ENCODE measurements around the gene RNASEH2B.
A peak's percentile ranks its signal among the peaks of the same experiment; 100 is the strongest.

The RNASEH2B gene

DNA sequence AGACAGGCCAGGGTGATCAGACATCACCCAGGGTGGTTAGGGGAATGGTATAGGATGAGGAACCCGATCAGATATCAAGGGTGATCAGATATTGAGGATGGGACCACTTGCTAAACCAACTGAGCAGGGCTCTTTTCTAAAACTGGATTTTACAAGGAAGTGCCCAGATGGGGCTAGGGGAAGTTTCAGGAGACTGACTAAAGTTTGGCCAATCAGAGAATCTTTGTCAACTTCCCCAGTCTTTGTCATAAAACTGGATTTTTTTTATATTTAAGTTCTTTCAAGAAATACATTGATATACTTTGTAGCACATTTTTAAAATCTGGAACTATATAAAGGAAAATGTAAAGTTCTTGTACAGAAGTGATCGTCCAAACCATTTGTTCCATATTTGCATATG is 35.6 kb upstream of the RNASEH2B start:
- Histone ChIP-seq H3K27ac (replicated peaks) (no peak overlapping the region), H3K27me3 (ENCODE audit: insufficient read depth, poor library complexity, severe bottlenecking) (no peaks in the 10 kb centered on the region), H3K4me3 (replicated peaks; ENCODE audit: insufficient read depth, low read length) (no peak overlapping the region)

DNA sequence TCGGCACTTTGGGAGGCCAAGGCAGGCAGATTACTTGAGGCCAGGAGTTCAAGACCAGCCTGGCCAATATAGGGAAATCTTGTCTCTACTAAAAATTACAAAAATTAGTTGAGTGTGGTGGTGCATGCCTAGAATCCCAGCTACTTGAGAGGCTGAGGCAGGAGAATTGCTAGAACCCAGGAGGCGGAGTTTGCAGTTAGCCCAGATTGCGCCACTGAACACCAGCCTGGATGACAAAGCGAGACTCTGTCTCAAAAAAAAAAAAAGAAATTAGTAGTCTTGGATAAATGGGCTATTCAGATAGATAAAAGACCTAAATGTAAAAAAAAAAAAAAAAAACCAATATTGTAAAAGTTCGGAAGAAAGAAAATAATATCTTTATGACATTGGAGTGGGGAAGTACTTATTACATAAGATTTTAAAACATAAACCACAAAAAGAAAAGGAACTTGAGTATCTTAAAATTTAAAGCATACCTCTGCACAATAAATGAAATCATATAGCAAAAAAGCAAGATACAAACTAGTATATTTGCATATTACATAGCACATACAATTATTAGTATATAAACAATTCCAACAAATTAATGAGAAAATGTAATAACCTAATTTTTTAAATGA is 26.7 kb upstream of the RNASEH2B start:
- Histone ChIP-seq H3K27me3 (ENCODE audit: insufficient read depth, poor library complexity, severe bottlenecking) (no peaks in the 10 kb centered on the region), H3K27ac (replicated peaks) (peak overlapping the region; percentile 55), H3K4me3 (replicated peaks; ENCODE audit: insufficient read depth, low read length) (no peak overlapping the region)
- TF ChIP-seq CTCF (IDR thresholded peaks at IDR 0.05; ENCODE audit: insufficient read depth, low read length): no peak
- TF ChIP-seq SPI1 (IDR thresholded peaks at IDR 0.05; ENCODE audit: borderline replicate concordance, low read depth): 0 out of 2 replicates have a peak, but pooled peaks have one; percentile 12
- peak in 1 of 2 experiments; percentile 80 for DNase-seq (ENCODE audit: low read depth in 1 of 2, low spot score in 1 of 2)

More for the DNA sequence above, 35.6 kb upstream of the RNASEH2B start:
- no peak for DNase-seq (ENCODE audit: low read depth in 1 of 2, low spot score in 1 of 2)
- no peak for TF ChIP-seq POLR2AphosphoS5 (IDR thresholded peaks at IDR 0.05; ENCODE audit: low read depth)
- TF ChIP-seq SPI1 (IDR thresholded peaks at IDR 0.05; ENCODE audit: borderline replicate concordance, low read depth): no peak
- no peak for TF ChIP-seq CTCF (IDR thresholded peaks at IDR 0.05; ENCODE audit: insufficient read depth, low read length)
- TF ChIP-seq GABPA (IDR thresholded peaks at IDR 0.05; ENCODE audit: low read depth): no peak
- TF ChIP-seq REST (IDR thresholded peaks at IDR 0.05; ENCODE audit: insufficient replicate concordance, low read depth): no peak

DNA sequence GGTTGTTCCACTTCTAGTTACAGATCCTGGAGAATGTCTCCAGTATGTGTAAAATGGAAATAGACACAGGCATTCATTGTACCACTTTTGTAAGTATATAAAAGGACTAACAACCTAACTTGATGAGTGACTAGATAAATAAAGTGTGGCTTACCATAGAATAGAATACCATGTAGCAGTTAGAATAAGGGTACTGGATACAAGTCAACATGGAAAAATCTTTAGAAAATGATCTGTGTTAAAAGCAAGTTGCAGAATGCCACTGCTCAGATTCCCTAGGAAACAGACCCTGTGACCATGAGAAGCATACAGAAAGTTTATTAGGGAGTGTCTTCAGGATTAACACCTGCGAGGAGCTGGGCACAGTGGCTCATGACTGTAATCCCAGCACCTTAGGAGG is 25.9 kb upstream of the RNASEH2B start:
- Histone ChIP-seq H3K27ac (replicated peaks) (peak overlapping the region; percentile 55), H3K27me3 (ENCODE audit: insufficient read depth, poor library complexity, severe bottlenecking) (no peaks in the 10 kb centered on the region)
- no peak for DNase-seq (ENCODE audit: low read depth in 1 of 2, low spot score in 1 of 2)

More for the DNA sequence above, 25.9 kb upstream of the RNASEH2B start:
- no peak overlapping the region for H3K4me3 ChIP-seq (replicated peaks; ENCODE audit: insufficient read depth, low read length)
- no peak for TF ChIP-seq POLR2AphosphoS5 (IDR thresholded peaks at IDR 0.05; ENCODE audit: low read depth)
- no peak for TF ChIP-seq REST (IDR thresholded peaks at IDR 0.05; ENCODE audit: insufficient replicate concordance, low read depth)
- TF ChIP-seq SPI1 (IDR thresholded peaks at IDR 0.05; ENCODE audit: borderline replicate concordance, low read depth): no peak
- no peak for TF ChIP-seq CTCF (IDR thresholded peaks at IDR 0.05; ENCODE audit: insufficient read depth, low read length)

Measured in HL-60 (cell line).